HuH-7 (cell line): Measurements from ENCODE around the gene STPG1.
A peak's percentile ranks its signal among the peaks of the same experiment; 100 is the strongest.

Experiments
- DNase-seq: peaks from one replicate; pipeline ENCODE4 v3.0.0; 2011; ENCODE audit warnings: low spot score

Gene STPG1

DNA sequence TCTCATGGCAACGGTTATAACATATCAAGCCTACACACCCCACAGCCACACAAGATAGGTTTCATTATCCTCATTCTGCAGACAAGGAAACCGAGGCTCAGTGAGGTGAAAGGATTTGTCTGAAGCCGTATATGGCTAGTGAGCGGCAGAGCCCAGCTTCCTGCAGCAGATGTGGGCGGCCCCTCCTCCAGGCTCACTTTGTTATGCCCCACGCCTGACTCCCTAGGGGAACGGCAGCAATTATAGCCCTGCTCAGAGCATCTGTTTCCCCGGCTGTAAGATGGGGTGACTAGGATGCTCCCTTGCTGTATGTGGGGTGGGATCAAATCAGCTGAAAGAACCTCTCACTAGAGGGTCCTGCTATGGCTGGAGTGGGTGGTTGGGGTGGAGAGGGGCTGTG is 72.3 kb downstream of the STPG1 start:
- DNase-seq = no peak

DNA sequence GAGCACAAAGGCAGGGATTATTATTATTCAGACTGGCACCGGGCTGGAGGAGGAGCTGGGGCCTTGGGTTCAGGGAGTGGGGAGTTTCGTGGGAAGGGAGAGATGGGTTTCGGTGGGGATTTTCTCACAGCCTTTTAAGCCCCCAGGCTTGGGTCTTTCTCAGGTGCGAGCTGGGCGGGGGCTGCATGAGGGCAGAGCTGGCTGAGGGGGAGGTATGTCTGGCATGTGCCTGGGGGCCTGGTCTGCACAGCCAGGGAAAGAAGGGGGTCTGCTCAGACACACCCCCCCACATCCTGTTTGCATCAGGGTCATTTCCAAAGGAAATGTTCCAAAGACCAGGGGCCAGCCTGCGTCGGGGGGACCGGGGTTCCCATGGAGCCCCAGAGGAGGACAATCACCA is 72.8 kb downstream of the STPG1 start:
- DNase-seq = no peak

DNA sequence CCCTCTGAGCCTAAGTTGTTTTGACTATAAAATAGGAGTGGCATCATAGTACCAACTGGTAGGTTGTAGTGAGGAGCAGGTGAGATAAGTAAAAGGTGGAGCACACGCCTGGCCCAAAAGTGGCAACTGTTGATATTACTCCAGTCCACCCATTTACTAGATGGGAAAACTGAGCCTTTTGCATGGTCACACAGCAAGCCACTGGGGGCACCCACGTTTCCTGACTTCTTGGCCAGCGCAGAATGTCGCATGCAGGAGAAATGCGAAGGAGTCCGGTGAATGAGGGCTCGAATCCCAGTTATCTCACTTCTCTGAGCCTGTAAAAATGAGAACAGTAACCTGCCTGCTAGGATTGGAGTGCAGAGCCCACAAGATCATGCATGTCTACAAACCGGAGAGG is 73.6 kb downstream of the STPG1 start:
- no peak for DNase-seq

GRCh38 chr1:24338447-24338846 is 75.1 kb downstream of the STPG1 start:
- DNase-seq = no peak

GRCh38 chr1:24337455-24337854 is 76.1 kb downstream of the STPG1 start:
- DNase-seq = no peak

DNA sequence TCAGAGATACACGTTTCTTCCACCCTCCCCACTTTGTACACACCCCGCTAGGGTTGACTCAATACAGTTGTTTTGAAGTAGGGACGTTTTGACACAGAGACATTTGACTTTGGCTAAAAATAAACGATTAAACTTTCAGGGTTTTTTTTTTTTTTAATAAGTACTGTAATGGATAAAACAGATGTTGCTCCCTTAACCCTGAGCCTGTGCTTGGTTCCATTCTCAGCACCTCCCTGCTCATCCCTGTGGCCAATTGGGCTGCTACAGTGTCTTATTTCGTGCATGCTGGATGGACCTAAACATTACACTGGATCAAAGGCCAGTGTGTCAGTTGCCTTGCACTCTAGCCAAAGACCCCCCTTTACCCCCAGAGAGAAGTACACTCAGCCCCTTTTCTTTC is 77.5 kb downstream of the STPG1 start:
- DNase-seq = no peak

GRCh38 chr1:24331961-24332673 is 81.5 kb downstream of the STPG1 start:
- no peak for DNase-seq

- no peak for DNase-seq
Measured at GRCh38 chr1:24329797-24330543, 83.6 kb downstream of the STPG1 start.

DNA sequence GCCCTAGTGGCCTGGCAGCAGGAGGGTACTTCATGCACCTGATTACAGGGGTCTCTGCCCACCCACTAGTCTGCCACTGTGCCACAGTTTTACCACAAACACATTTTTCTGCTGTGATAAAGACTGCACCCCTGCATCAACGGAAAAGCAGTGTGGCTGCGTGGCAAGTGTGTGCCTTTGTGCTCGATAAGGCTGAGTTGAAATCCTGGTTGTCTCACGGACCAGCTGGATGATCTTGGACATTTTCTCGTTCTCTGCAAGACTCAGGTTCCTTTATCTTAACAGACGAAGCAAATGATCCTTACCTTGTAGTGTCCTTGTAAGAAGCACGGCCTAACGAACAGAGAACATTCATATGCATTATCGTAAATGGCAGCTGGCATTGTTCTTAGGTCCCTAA is 84.3 kb downstream of the STPG1 start:
- DNase-seq = no peak

DNA sequence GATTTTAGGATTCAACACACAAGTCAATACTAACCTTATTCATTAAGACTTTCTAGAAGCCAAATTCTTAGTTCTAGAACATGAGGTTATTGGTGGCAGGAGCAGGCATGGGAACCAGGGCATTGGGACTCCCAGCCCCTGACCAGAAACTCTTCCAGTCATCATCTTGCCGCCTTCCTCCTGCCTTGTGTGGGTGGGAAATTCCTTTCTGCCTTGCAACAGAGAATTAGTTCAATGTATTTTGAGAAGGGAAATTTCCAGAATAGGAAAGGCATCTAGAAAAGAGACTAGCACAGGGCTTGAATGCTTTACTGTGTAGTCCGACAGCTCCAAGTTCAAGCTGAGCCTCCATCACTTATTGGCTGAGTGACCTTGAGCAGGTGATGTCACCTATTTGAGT is 85.7 kb downstream of the STPG1 start:
- no peak for DNase-seq

DNA sequence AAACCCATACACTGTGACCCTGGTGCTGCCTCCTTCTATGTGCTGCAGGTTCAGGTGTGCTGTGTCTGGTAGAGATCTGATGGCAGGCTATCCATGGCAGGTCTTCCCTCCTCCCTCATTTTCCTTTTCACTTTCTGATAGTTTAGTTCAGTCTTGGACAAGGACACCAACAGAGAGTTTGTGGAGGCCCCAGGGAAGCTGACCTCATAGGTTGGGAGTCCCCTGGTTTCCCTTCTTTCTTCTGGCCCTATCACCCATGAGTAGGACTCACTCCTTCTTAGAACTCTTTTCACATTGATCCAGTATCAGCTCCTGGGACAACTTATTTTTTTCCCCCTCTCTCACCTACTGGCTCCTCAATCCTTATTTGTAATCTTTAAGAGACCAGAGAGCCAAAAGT is 86.1 kb downstream of the STPG1 start:
- no peak for DNase-seq

- DNase-seq = no peak
Measured at GRCh38 chr1:24325587-24326449, 87.8 kb downstream of the STPG1 start.

DNA sequence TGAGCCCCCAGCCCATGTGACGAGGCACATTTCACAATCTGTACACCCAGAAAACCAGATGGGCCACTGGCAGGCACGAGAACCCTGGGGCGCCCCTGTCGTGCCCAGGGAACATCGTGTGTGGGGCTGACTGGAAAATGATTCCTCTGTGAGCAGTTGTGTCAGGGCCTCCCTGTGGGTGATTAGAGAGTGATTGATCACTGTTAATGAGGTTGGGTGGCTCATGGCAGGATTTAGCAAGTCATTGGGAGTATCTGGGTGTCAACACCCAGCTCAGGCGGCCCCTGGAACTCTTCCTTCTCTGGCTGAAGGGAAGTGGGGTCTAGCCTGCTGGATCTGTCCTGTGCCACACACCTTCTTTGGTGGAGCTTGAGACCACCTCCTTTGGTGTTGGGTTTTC is 88.7 kb downstream of the STPG1 start:
- no peak for DNase-seq

- DNase-seq = no peak
Measured at GRCh38 chr1:24323281-24323680, 90.3 kb downstream of the STPG1 start.

- peak; percentile 36 for DNase-seq
Measured at GRCh38 chr1:24322470-24323177, 91.0 kb downstream of the STPG1 start.

DNA sequence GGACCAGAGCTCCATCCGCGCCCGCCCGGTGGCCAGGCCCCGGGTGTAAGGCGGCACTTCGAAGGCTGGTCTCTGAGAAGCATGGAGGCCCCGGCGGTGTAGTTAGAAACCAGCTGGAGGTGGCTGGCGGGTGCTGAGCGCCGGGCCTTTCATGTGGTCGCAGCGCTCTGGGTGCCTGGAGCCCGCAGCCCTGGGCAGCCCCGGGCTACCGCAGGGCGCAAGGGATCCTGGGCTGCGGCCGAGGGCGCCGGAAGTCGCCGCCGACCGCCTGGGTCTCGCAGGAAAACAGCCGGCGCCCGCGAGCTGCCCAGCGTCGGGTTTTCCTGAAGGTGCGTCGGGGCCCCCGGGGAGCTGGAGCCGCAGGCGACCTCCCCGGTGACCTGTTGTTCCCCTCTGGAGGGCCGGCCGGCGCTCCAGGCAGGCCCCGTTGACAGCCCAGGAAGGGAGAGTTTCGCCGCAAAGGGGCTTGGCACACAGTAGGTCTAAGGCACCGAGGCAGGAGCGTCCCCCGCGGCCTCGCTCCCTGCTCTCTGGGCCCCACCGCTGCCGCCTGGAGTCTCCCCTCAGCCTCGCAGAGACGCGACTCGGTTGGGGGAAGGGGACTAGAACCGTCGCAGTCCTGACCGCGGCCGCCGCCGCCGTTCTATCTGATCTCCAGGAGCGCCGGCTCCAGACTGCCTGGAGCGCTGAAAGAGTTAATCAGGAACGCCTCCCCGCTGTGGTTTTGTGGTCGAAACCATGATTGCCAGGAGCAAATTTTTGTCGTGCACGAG is 91.7 kb downstream of the STPG1 start:
- peak; percentile 86 for DNase-seq

- no peak for DNase-seq
Measured at GRCh38 chr1:24321126-24321525, 92.5 kb downstream of the STPG1 start.

- DNase-seq = no peak
Measured at GRCh38 chr1:24319962-24320361, 93.6 kb downstream of the STPG1 start.

DNA sequence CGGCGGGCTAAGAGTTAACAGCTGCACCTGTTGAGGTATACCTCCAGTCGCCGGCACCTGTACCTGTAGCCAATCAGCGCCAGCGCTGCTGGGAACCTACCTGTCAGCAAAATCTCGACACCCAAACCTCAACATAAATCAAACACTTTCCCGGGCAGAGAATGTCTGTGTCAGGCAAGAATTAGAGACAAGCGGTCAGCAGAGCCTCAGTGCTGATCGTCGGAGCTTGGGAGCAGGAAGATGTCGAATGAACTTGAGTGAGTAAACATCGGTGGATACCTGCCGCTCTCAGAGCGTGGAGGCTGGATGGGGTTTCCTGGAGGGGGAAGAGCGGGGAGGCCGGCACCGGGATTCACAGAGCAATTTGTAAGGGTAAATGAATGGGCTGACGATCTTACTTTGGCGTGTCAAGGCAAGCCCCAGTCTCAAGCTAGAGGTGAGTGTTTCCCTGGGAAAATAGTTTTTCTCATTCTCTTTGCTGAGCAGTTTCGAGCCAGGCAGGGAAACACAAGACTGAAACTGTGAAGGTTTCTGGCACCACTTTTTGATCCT is 94.2 kb downstream of the STPG1 start, which contains the start of gene GRHL3:
GRHL3 (plus strand) TSS at position 46 of the 552 bp plus-strand sequence; CDS start at position 241, 195 bp downstream.
- no peak for DNase-seq

DNA sequence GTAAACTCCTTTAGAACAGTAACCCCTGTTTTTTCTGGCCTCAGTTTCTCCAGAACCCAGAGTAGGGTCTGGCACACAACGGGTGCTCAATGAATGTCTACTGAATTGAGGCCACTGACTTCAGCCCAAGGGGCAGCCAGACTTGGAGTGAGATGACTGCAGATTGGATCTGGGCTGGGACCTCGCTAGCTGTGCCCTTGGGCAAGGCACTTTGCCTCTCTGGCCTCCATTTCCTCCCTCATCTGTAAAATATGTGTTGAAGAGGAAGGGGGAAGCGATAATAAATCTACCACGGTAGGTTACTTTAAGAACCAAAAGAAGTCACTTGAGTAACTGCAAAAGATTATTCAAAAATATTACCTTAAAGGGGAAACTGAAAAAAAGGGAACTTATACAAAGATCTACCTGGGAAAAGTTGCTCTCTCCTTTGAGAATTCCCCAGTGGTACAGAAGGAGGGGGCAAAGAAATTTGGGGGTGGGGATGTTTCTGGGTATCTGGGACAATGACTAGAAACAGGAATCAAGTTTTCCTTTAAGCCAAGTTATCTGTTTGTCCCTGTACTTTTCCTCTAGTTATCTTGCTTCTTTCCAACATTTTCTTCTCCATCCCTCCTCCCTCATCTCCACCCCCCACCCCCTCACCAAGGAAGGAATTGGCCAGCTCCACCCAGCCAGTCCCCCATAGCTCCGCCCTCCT is 94.8 kb downstream of the STPG1 start:
- DNase-seq = no peak
